Measurements from ENCODE around the gene CRKL. TPM values are rescaled to one million over a fixed set of nuclear protein-coding genes. Genes with fewer than 3 reads are reported as not detected.

CRKL gene
- total and polyA plus RNA-seq, 2 donors (not counting 1 experiment from before 2014, with no cell fraction given): 17.1 to 76.7 TPM

- no peak overlapping the region for H3K9ac ChIP-seq (ENCODE audit: low read length)
- TF ChIP-seq CTCF (IDR thresholded peaks at IDR 0.05): no peak
- TF ChIP-seq EZH2 (IDR thresholded peaks at IDR 0.05; ENCODE audit: borderline replicate concordance, insufficient read depth, low read depth, low read length, poor library complexity, severe bottlenecking): no peak
- WGBS (ENCODE audit: insufficient coverage): 85% methylated on average over 13 of the region's 21 CpGs
- H3K27ac Mint-ChIP-seq: no peak overlapping the region
- H3K4me1 ChIP-seq (ENCODE audit: control insufficient read depth in 2 of 2, insufficient read depth in 2 of 2, low read length in 2 of 2): peaks cover 18 to 29% of the 10 kb centered on the region in 2 donors
- no peaks in the 10 kb centered on the region for H4K20me1 ChIP-seq (ENCODE audit: control insufficient read depth, insufficient read depth, low read length, poor library complexity, severe bottlenecking)
- no peak overlapping the region for H3K27ac ChIP-seq (ENCODE audit: low read length in 2 of 2)
- ChIA-PET POLR2A (interaction anchor here (0.7 kb wide), 1 partner anchor 48 kb away, joined by 3 read pairs; no protein-coding TSS in a partner anchor), CTCF (interaction anchor here (2.1 kb wide), 1 partner anchor 14 kb away, joined by 5 read pairs; no protein-coding TSS in a partner anchor)
- H3K27me3 Mint-ChIP-seq: no peaks in the 10 kb centered on the region
- no peaks in the 10 kb centered on the region for H3K9me3 Mint-ChIP-seq (ENCODE audit: insufficient read depth)
- no peak overlapping the region for H3K4me3 ChIP-seq (ENCODE audit: control extremely low read depth in 1 of 5, extremely low read depth in 1 of 5, insufficient read depth in 1 of 5, low read depth in 2 of 5, low read length in 4 of 5)
- peaks cover 0 to 13% (median 6%) of the 10 kb centered on the region in 3 donors for H3K9me3 ChIP-seq (ENCODE audit: control extremely low read depth in 1 of 3, control insufficient read depth in 2 of 3, insufficient read depth in 1 of 3, low read length in 2 of 3)
- H3K27me3 ChIP-seq (replicated peaks in 1 of 4; ENCODE audit: control extremely low read depth in 1 of 4, control insufficient read depth in 3 of 4, insufficient read depth in 4 of 4, low read length in 3 of 4): no peaks in the 10 kb centered on the region
- no peak overlapping the region for H2AFZ ChIP-seq (ENCODE audit: insufficient read depth, low read depth, low read length, poor library complexity, severe bottlenecking)
- H3K36me3 ChIP-seq (replicated peaks in 1 of 2; ENCODE audit: control extremely low read depth in 1 of 2, control insufficient read depth in 1 of 2, extremely low read depth in 1 of 2, insufficient read depth in 2 of 2, low read length in 1 of 2): no peaks in the 10 kb centered on the region
- H3K79me2 ChIP-seq (ENCODE audit: control insufficient read depth, insufficient read depth, low read length): no peaks in the 10 kb centered on the region
- peaks cover 23% of the 10 kb centered on the region for H3K4me1 Mint-ChIP-seq
- H3K4me3 Mint-ChIP-seq: no peak overlapping the region
- DNase-seq (no peak), ATAC-seq (ENCODE audit: low read depth) (no peak)
- intact Hi-C loops (cut with micrococcal nuclease): no loop called here
- no peak overlapping the region for H3K4me2 ChIP-seq (replicated peaks; ENCODE audit: low read depth, low read length, poor library complexity, severe bottlenecking)
These were observed 56.6 kb downstream of the CRKL start for GRCh38 chr22:20973634-20974286.

- POLR2A ChIA-PET: no interaction called here
These were observed 57.2 kb downstream of the CRKL start for GRCh38 chr22:20974336-20974955.

More at GRCh38 chr22:20974336-20974955, 57.2 kb downstream of the CRKL start:
- H3K9me3 Mint-ChIP-seq (ENCODE audit: insufficient read depth): no peaks in the 10 kb centered on the region
- no peak overlapping the region for H3K27ac Mint-ChIP-seq
- ATAC-seq (ENCODE audit: low read depth): no peak
- H3K4me3 Mint-ChIP-seq: no peak overlapping the region
- Histone ChIP-seq H3K9me3 (ENCODE audit: control extremely low read depth in 1 of 3, control insufficient read depth in 2 of 3, insufficient read depth in 1 of 3, low read length in 2 of 3) (peaks cover 0 to 20% (median 8%) of the 10 kb centered on the region in 3 donors), H3K79me2 (ENCODE audit: control insufficient read depth, insufficient read depth, low read length) (no peaks in the 10 kb centered on the region), H3K27ac (ENCODE audit: low read length in 2 of 2) (no peak overlapping the region), H3K4me1 (ENCODE audit: control insufficient read depth in 2 of 2, insufficient read depth in 2 of 2, low read length in 2 of 2) (peaks cover 18 to 30% of the 10 kb centered on the region in 2 donors), H3K36me3 (replicated peaks in 1 of 2; ENCODE audit: control extremely low read depth in 1 of 2, control insufficient read depth in 1 of 2, extremely low read depth in 1 of 2, insufficient read depth in 2 of 2, low read length in 1 of 2) (no peaks in the 10 kb centered on the region), H2AFZ (ENCODE audit: insufficient read depth, low read depth, low read length, poor library complexity, severe bottlenecking) (no peak overlapping the region), H3K4me3 (ENCODE audit: control extremely low read depth in 1 of 5, extremely low read depth in 1 of 5, insufficient read depth in 1 of 5, low read depth in 2 of 5, low read length in 4 of 5) (no peak overlapping the region), H3K9ac (ENCODE audit: low read length) (no peak overlapping the region), H3K27me3 (replicated peaks in 1 of 4; ENCODE audit: control extremely low read depth in 1 of 4, control insufficient read depth in 3 of 4, insufficient read depth in 4 of 4, low read length in 3 of 4) (no peaks in the 10 kb centered on the region), H4K20me1 (ENCODE audit: control insufficient read depth, insufficient read depth, low read length, poor library complexity, severe bottlenecking) (no peaks in the 10 kb centered on the region), H3K4me2 (replicated peaks; ENCODE audit: low read depth, low read length, poor library complexity, severe bottlenecking) (no peak overlapping the region)
- intact Hi-C loops (cut with micrococcal nuclease): no loop called here
- no peak for DNase-seq
- WGBS (ENCODE audit: insufficient coverage): 90% methylated on average over 13 of the region's 16 CpGs
- TF ChIP-seq CTCF (IDR thresholded peaks at IDR 0.05) (no peak), EZH2 (IDR thresholded peaks at IDR 0.05; ENCODE audit: borderline replicate concordance, insufficient read depth, low read depth, low read length, poor library complexity, severe bottlenecking) (no peak)
- H3K4me1 Mint-ChIP-seq: peaks cover 26% of the 10 kb centered on the region
- H3K27me3 Mint-ChIP-seq: peaks cover 3% of the 10 kb centered on the region
- CTCF ChIA-PET: no interaction called here
